Stimulated activated CD8-positive, alpha-beta memory T cell treated with anti-CD3 and anti-CD28 coated beads, Interleukin-12 subunit alpha, Interleukin-12 subunit beta, amount 100 ng/mL, for 24 hours (primary cell): Measurements from ENCODE around the gene OR51A7.
"Not testable (repeated sequence)": the region's sequence is repeated elsewhere in the genome, so short reads cannot be mapped to it uniquely, and the experiment has no call there.

Experiments
- DNase-seq: peaks from one replicate; pipeline ENCODE4 v3.0.0-alpha.2; 2020; ENCODE audit errors: extremely low read depth

Gene OR51A7, protein sequence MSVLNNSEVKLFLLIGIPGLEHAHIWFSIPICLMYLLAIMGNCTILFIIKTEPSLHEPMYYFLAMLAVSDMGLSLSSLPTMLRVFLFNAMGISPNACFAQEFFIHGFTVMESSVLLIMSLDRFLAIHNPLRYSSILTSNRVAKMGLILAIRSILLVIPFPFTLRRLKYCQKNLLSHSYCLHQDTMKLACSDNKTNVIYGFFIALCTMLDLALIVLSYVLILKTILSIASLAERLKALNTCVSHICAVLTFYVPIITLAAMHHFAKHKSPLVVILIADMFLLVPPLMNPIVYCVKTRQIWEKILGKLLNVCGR

DNA sequence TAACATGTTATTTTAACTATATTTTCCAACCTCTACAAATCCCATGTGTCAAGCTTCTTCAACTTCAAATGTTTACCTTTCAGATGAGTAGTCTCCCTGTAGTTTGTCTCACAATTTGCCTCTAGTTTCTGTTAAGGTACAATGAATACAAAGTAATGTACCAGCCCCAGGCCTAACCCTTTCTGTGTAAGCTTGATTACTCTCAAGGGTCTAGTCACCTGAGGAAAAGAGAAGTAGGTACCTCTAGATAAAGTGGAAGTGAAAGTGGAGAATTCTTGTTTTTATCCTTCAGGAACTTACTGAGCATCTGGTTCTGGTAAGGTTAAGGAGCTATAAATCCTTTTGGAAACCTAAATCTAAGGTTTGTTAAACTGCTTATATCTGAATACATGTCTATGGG, at the start of gene OR51A7:
OR51A7 (plus strand) TSS at position 300 of the 400 bp plus-strand sequence. CDS start 3,587 bp downstream, outside the sequence.
- DNase-seq = no peak

DNA sequence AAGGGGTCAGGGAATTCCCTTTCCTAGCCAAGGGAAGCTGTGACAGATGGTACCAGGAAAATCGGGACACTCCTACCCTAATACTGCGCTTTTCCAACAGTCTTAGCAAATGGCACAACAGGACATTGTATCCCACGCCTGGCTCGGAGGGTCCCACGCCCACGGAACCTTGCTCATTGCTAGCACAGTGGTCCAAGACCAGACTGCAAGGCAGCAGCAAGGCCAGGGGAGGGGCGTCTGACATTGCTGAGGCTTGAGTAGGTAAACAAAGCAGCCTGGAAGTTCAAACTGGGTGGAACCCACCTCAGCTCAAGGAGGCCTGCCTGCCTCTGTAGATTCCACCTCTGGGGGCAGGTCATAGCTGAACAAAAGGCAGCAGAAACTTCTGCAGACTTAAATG, 49.3 kb upstream of the OR51A7 start:
- DNase-seq = not testable (repeated sequence)

DNA sequence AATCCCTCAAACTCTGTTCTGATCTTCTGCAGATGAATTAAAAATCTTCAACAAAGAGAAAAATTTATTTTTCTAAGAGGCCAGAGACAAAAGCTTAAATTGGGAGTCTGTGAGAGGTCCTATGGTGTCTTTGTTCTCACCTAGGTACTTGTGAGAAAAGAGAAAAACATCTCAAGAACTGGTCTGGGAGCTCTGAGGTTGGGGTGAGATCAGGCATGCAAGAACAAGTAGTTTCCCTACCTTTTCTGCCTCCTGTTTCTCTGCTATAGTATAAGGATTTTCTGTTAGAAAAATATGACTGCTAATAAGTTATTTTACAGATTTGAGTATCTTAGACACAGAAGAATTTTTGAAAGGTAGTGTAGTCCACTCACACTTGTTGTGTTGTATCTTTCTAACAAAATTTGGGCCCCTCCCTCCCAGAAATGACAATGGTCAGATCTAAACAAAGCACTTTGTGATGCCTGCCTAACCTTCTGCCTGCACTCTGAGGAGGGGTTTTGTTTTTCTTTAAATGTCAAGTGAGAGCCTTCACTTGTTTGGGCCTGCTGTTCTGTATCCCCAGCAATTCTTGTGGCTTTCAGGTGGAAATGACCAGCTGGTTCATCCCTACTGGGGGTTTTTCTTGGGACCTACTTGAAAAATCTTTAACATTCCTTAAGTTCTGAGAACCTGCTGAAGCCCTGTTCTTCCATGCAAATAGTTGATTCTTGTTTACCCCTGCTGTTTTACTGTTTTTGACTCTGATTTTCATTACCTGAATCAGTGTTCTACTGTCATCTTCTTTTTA, 40.9 kb upstream of the OR51A7 start:
- DNase-seq = no peak

DNA sequence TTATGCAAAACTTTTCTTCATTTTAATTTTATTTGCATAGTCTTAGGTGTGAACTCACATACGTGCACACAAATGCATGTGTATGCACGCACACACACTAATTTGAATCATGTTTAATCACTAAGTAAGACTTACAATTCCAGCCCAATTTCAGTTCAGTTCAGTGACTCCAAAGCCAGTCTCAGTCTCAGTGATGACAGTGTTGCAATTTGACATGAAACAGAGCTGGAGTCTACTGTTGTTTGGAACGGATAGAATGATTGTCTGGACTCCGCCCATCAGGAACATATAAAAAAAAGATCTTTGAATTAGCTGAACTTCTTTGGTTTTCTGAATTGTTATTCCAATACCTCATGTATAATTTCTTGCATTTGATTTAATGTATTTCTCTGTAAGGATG, 39.7 kb upstream of the OR51A7 start:
- DNase-seq = no peak

DNA sequence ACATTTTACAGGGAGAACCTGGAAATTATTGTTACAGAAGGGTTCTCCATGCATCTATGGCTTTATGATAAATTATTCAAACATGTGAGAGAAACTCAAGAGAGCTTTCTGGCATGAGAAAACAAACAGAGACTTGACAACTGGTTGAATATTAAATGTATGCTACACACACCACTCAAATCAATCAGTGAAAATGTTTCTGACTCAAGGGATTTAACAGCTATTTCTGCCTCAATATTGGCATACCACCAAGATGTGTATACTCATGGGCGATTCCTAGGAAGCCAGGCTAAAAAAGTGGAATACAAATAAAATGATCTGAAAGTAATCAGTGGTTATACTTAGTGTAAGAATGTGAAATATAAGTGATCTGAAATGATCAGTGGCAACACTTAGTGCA, 37.7 kb upstream of the OR51A7 start:
- no peak for DNase-seq

DNA sequence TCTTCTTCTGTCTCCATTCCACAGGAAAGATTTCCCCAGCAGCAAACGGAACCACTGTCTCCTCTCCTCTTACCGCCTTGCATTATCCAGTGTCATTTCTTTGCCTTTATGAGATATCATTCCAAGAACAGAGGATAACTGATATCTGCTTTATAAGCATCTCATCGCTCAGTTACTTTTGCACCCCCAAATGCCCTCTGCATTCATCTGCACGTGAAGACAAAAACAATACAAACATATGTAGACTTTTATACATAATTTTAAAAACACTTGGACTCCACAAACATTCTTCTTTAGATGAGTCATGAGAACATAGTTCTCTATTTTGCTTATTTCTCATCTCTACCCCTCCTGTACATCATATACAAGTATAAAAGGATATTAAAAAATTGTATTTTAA, 22.4 kb upstream of the OR51A7 start:
- DNase-seq = no peak

DNA sequence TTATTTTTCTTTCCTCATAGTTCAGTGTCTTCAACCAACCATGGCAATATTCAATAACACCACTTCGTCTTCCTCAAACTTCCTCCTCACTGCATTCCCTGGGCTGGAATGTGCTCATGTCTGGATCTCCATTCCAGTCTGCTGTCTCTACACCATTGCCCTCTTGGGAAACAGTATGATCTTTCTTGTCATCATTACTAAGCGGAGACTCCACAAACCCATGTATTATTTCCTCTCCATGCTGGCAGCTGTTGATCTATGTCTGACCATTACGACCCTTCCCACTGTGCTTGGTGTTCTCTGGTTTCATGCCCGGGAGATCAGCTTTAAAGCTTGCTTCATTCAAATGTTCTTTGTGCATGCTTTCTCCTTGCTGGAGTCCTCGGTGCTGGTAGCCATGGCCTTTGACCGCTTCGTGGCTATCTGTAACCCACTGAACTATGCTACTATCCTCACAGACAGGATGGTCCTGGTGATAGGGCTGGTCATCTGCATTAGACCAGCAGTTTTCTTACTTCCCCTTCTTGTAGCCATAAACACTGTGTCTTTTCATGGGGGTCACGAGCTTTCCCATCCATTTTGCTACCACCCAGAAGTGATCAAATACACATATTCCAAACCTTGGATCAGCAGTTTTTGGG, 21.6 kb upstream of the OR51A7 start, which contains the start of gene OR51T1:
OR51T1 (plus strand) TSS at position 41 of the 641 bp plus-strand sequence; CDS start at position 41, 0 bp downstream.
- no peak for DNase-seq

DNA sequence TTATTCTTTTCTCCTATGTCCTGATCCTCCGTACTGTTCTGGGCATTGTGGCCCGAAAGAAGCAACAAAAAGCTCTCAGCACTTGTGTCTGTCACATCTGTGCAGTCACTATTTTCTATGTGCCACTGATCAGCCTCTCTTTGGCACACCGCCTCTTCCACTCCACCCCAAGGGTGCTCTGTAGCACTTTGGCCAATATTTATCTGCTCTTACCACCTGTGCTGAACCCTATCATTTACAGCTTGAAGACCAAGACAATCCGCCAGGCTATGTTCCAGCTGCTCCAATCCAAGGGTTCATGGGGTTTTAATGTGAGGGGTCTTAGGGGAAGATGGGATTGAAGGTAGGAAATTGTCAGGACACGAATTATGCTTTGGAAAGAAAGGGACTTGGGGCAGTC, 21.0 kb upstream of the OR51A7 start:
- no peak for DNase-seq

DNA sequence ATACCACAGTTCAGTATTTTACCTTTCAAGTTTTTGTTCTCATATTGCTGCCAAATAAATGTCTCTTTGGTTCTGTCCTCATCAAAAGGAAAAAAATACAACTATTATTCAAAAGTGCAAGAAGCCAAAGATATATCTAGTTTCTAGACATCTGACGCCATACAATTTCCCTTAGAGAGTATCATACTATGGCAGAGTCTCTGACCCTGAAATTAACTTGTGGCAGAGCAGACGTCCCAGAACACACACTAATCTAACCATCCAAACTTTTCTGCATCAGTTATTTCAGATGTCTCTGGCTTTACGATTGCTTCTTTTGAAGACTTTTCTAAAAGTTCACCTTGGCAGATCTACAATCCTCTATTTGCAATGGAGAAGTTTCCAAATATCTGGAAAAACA, 19.2 kb upstream of the OR51A7 start:
- no peak for DNase-seq

DNA sequence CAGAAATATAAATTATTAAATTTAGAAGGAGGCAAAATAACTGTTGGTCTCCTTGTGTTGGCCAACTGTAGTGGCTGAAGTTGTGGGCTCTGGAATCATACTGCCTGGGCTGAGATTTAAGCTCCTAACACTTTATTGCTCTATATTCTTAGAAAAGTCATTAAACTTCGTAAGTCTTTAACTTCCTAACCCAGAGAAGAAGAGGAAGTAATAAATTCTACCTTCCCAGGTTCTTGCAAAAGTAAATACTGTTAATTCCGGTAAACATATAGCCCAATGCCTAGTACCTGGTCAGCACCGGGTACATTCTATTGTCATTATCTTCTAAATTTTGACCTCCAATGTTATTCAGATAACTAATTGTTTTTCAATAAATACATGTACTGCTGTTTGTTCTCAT, 17.4 kb upstream of the OR51A7 start:
- no peak for DNase-seq

DNA sequence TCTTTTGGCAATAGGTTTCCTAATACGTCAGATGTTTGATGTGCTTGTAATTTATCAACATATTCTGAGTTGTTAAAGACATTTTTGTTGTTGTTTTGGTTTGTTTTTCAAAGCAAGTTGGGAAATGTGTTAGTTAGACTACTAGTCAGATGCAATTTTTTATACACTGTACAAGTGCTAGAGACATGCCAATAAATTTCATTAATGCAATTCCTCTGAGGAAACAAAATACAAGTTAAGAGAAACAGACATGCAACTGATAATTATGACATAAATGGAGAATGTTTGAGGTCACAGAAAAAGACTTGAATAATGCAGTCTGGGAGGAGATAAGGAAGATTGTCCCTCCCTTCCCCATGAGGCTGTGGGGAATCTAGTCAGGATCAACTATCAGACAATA, 16.0 kb upstream of the OR51A7 start:
- no peak for DNase-seq

DNA sequence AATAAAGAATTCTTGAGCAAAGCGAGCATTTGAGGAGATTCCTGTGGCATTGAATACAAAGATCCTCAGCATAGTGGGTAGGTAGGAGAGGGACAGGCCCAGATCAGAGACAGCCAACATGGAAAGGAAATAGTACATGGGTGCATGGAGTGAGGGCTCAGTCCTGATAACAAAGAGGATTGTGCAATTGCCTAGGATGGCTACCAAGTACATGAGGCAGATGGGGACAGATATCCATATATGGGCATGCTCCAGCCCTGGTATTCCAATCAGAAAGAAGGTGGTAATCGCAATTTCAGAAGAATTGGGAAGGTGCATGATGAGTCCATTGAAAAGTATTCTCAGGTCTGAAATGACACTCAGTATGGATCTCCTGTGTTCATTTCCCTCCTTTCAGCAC, 13.3 kb upstream of the OR51A7 start:
- no peak for DNase-seq

DNA sequence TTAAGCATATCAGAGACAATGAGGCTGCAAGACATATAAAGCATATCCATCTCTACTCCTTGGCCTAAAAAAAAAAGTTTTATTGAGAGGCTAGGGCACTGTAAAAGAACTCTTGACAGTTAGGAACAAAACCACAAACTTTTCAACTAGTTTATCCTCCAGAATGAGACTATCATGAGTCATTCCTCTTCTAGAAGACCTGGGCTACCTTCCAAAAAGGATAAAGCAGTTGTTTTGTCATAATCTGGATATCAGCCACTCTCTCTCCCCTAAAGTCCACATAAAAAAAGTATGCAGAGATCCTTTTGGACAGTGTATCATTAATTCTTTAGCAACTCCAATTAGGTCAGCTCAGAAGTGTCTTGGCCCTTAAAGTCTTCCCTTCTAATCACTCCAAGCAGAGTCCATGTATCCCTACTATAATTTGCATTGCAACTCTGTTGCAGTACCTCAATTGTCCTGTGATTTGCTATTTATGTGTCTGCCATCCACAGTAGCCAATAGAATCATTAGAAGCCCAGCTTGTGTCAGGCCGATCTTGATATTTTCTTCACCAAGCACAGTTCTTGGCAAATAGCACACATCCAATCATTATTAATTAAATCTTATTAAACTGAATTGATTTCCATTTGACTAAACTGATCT, 11.5 kb upstream of the OR51A7 start:
- no peak for DNase-seq

DNA sequence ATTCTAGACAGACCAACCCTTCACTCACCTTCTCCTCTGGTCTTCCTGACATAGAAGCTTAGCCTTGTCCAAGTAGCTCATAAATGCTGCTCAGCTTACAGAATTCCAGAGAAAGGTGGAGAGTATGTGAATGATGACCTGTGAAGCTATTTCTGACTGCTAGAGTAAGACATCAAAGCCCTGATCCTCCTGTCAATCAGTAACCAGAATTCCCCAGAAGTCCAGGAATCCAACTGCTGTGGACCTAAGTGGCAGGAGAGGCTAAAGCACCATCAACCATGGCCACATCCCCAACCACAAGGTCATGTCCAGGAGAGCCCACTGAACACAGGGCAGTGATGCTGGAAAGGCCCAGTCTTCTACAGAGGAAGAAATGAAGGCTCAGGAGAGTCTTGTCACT, 13.0 kb downstream of the OR51A7 start:
- DNase-seq = no peak

DNA sequence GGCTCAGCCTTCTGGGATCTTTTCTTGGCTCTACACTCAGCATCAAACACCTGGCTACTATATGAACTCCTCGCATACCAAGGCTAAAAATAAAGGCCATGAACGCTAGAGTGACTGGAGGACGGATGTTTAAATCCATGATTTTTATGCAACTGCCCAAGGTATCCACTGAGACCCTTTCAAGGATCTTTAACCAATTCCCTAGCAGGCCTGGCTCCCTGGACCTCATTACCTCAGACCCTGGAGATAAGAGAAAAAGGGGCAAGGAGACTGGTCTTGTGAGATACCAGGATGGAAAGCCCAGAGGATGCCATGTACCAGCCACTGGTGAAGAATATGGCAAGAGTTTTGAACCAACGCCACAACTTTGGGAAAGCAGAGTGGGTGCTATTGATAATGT, 15.7 kb downstream of the OR51A7 start, which contains the start of gene OR51G2:
OR51G2 (minus strand) TSS at position 101 of the 400 bp plus-strand sequence. CDS start 3,687 bp downstream, outside the sequence.
- DNase-seq = no peak

DNA sequence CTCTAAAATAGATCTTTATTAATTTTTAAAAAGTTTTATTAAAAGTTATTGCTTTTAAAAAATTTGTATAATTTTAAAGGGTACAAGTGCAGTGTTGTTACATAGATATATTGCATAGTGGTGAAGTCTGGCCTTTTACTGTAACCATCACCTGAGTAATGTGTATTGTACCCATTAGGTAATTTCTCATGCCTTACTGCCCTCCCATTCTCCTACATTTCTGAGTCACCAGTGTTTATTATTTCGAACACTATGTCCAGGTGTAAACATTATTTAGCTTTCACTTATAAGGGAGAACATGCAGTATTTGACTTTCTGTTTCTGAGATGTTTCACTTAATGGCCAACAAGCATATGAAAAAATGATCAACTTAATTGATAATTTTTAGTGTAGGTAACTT, 18.2 kb downstream of the OR51A7 start:
- no peak for DNase-seq

DNA sequence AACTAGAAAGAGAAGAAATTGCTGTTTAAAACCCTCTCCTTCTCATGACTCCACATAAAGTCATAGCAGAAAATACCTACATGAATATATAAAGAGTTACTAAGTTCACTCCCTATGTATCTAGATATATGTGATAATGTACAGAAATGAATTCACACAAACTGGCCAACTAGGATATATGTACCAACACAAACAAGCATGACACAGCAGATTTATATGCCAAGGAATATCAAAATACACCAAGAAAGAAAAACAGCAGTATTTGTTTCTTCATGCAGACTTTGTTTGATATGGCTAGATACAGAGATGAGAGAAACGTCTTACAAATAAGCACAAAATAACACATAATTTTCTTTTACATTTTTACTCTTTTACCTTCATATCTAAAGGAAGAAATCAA, 18.7 kb downstream of the OR51A7 start:
- no peak for DNase-seq

DNA sequence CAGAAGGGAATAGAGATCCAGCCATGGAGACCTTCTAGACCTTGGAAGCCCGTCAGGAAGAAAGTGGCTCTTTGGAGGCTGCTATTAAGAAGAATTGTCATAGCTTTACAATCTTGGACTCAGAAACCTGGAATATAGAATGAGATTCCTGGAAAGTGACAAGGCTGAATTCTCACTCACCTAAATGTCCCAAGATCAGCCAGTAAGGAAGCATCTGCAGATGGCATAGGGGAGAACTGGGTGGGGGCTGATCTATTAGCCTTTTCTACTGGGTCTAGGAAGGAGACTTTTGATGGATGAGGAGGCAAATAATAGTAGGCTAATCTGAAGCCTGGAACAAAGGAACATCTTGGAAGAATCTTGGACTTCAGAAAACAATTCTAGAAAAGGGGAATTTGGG, 20.7 kb downstream of the OR51A7 start, which contains the start of gene OR51G1:
OR51G1 (minus strand) TSS at position 101 of the 400 bp plus-strand sequence; CDS start at position 101, 0 bp downstream.
- no peak for DNase-seq

DNA sequence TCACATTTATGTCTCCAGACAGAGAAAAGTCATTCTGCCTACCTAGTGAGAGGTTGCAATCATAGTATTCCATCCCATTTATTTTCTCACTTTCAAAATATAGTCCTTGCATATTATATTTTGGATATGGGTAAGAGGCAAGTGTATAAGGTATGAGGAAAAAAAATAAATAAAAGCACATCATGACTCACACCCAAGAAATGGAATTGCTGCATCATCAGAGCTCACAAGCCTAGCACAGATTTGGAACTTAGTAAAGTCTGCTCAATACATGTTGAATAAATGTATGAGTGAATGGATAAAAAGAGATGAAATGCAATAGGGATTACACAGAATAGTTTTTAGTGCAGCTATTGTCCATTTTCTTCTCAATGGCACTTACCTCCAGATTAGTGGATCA, 23.0 kb downstream of the OR51A7 start:
- DNase-seq = no peak

DNA sequence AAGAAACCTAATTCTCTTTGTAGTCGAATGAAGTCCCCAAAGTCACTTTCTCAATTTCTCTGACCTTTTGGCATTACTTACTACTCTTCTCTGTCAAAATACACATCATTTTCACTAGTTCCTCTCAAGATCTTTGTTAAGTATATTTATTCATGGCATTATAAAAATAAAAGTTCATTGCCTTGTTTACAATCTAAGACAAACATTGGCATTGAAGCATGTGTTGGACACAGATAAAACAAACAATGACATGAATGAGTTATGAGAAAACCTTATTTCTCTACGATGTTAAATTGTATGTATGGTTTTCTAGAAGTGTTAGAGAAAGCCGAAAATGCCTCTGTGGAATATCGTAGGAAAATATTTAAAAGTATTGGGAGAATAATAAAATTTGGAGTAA, 29.2 kb downstream of the OR51A7 start:
- no peak for DNase-seq

DNA sequence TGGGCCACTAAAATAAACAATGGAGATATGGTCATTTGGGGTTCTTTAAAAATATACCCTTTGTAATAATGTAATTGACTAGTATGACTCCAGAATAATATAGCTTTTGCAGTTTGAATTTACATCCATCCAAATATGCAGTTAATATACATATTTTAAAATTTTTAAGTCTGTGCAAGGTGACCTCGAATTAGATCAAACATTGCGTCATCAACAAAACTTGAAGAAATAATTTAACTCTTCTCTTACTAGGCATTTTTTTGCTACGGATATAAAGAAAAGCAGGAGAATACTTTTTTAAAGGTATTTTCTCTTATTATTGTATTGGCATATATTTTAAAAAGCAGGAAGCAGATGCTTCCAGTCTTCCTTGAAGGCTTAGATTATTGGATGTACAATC, 33.2 kb downstream of the OR51A7 start:
- DNase-seq = no peak

DNA sequence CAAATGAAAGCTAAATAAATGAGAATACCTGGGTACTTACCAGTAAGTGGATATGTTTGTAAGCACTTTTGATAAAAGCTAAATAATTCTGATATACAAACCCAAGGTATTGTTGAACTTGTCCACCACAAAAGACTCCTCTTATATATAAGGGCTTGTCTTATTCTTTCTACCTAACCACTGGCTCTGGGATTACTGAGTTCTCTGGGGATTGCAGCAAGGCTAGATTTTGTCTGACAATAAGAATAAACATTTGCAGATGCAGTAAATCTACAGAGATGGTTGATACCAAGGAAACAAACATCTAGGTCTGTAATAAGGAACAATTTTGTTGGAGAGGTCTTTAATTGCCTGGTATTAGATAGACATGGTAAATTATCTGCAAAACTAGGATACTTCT, 43.9 kb downstream of the OR51A7 start, which contains the start of gene OR51A4:
OR51A4 (minus strand) TSS at position 101 of the 400 bp plus-strand sequence. CDS start 505 bp downstream, outside the sequence.
- DNase-seq = no peak
